Lung (tissue), 12 donors: ENCODE data around the gene CATSPER3. TPM values are rescaled to one million over a fixed set of nuclear protein-coding genes. Genes with fewer than 3 reads are reported as not detected.

ENCODE experiments used
- ATAC-seq: fragments of 200-7000 bp; cut with Tn5 transposase; one replicate; pipeline ENCODE4 v1.9.1; 2020; ENCODE audit warnings: moderate number of reproducible peaks; ENCODE audit not compliant: insufficient read depth, low FRiP score
- DNase-seq, 3 donors: peaks; one replicate each; pipeline ENCODE4 v3.0.0-alpha.2; 2013 to 2017
- H3K27ac ChIP-seq, 2 donors: one replicate each; pipeline ENCODE4 v1.5.1; 2013; ENCODE audit warnings: mild to moderate bottlenecking in 2 of 2, moderate library complexity in 2 of 2, control low read depth in 1 of 2, inconsistent platforms in 1 of 2, low read depth in 1 of 2, low read length in 1 of 2
- H3K27me3 ChIP-seq, 3 donors: one replicate each; pipeline ENCODE4 v1.5.1; 2013; ENCODE audit warnings: low read length in 2 of 3; ENCODE audit not compliant: control insufficient read depth in 3 of 3, insufficient read depth in 3 of 3
- H3K36me3 ChIP-seq, 4 donors: one replicate each; pipeline ENCODE4 v1.5.1; 2013; ENCODE audit warnings: low read length in 4 of 4, mild to moderate bottlenecking in 1 of 4, moderate library complexity in 1 of 4; ENCODE audit not compliant: control insufficient read depth in 4 of 4, insufficient read depth in 4 of 4
- H3K4me1 ChIP-seq, 5 donors: one replicate each; pipeline ENCODE4 v1.5.1; 2013; ENCODE audit warnings: low read length in 5 of 5, mild to moderate bottlenecking in 2 of 5, moderate library complexity in 1 of 5; ENCODE audit not compliant: control insufficient read depth in 5 of 5, insufficient read depth in 5 of 5
- H3K4me3 ChIP-seq: one replicate; pipeline ENCODE4 v1.5.1; 2013; ENCODE audit warnings: mild to moderate bottlenecking, control low read depth, moderate library complexity
- H3K9ac ChIP-seq, 2 donors: one replicate each; pipeline ENCODE4 v1.5.1; 2013; ENCODE audit warnings: low read length in 2 of 2, control low read depth in 1 of 2; ENCODE audit not compliant: insufficient read depth in 1 of 2
- H3K9me3 ChIP-seq, 4 donors: one replicate each; pipeline ENCODE4 v1.5.1; 2013; ENCODE audit warnings: low read length in 3 of 4, mild to moderate bottlenecking in 1 of 4, moderate library complexity in 1 of 4; ENCODE audit not compliant: control insufficient read depth in 4 of 4, insufficient read depth in 3 of 4
- WGBS, 2 donors: extraction: QIAGEN DNeasy Blood & Tissue Kit; methylation state at CpG; one replicate each; pipeline ENCODE4 v1.1.7; 2013; 5-methylcytosine and 5-hydroxymethylcytosine counted together
- polyA plus RNA-seq, 2 donors: library from polyadenylated mRNA; stranded (reverse); fragments of 200-250 nt; gene quantifications; one replicate each; pipeline ENCODE4 v1.2.1, GENCODE V29; 2013
- total RNA-seq, 2 donors: library from RNA; depleted of rRNA in 1 of 2; stranded (reverse); fragments of >200 nt in 1 of 2; gene quantifications; one replicate each; pipeline ENCODE4 v1.2.1, GENCODE V29; 2014 to 2021
- TF ChIP-seq, protein P1 (sequence below): IDR thresholded peaks from 2 replicates; pipeline ENCODE4 v1.5.1; 2012; ENCODE audit warnings: mild to moderate bottlenecking; ENCODE audit errors: control extremely low read depth, extremely low read depth
- donor health status: control.
- donor health status: control.
- donor health status: Bipolar disorder and iron deficiency.
- donor health status: healthy.
- donor health status: DM: yes; HTN: yes; CAD: no.

Gene CATSPER3
- total and polyA plus RNA-seq, 4 donors = 0.38 to 0.61 (median 0.49) TPM

DNA sequence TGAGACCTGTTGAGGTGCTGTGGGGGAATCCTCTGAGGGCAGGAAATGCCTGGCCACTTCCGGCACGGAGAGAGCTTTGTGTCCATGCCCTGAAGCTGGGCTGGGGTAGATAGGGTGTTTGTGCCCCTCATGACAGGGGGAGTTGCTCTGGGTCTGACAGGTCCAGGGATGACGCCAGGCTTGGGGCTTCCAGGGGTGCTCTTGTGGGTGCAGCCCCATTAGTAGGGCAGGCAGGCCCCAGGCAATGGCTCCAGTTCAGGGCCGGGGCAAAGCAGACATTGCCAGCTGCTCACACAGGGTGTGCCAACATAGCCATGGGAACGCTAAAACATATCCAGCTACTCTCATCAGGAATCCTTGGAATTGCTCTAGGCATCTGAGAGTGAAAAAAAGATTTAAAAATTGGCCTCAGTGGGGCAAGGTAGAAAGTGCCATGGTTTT is 45.3 kb downstream of the CATSPER3 start:
- Histone ChIP-seq H3K9ac (no peak overlapping the region), H3K27me3 (no peaks in the 10 kb centered on the region), H3K4me1 (peaks cover 0 to 8% (median 0%) of the 10 kb centered on the region in 5 donors), H3K27ac (no peak overlapping the region), H3K4me3 (no peak overlapping the region), H3K9me3 (no peaks in the 10 kb centered on the region), H3K36me3 (no peaks in the 10 kb centered on the region)
- WGBS, 2 donors = 91 to 93% methylated on average over 5 of the region's 5 CpGs
- DNase-seq (no peak), ATAC-seq (no peak)
- TF ChIP-seq, protein P1, sequence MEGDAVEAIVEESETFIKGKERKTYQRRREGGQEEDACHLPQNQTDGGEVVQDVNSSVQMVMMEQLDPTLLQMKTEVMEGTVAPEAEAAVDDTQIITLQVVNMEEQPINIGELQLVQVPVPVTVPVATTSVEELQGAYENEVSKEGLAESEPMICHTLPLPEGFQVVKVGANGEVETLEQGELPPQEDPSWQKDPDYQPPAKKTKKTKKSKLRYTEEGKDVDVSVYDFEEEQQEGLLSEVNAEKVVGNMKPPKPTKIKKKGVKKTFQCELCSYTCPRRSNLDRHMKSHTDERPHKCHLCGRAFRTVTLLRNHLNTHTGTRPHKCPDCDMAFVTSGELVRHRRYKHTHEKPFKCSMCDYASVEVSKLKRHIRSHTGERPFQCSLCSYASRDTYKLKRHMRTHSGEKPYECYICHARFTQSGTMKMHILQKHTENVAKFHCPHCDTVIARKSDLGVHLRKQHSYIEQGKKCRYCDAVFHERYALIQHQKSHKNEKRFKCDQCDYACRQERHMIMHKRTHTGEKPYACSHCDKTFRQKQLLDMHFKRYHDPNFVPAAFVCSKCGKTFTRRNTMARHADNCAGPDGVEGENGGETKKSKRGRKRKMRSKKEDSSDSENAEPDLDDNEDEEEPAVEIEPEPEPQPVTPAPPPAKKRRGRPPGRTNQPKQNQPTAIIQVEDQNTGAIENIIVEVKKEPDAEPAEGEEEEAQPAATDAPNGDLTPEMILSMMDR = no peak

DNA sequence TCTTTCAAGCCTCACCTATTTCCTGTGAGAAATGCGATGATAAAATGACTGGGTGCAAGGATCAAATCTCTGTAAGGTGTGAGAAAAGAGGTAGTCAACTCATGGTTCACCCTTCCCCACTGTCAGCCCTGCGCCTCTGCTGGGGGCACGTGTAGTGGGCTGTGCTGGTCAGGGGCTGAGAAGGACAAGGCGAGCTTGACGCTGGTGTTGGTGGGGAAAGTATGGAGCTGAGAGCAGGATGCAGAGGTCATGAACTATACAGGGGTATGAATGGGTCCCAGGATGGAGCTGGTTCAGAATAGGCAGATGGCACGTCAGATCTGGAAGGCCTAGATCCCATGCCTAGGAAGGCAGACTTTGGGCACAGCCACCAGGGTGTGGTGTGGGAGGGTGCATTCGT is 45.7 kb downstream of the CATSPER3 start:
- Histone ChIP-seq H3K4me3 (no peak overlapping the region), H3K36me3 (no peaks in the 10 kb centered on the region), H3K27ac (no peak overlapping the region), H3K9ac (no peak overlapping the region), H3K9me3 (no peaks in the 10 kb centered on the region), H3K4me1 (peaks cover 0 to 8% (median 0%) of the 10 kb centered on the region in 5 donors), H3K27me3 (no peaks in the 10 kb centered on the region)
- no peak for ATAC-seq
- no peak for DNase-seq
- 93 to 95% methylated on average over 7 of the region's 7 CpGs for WGBS, 2 donors
- TF ChIP-seq, protein P1 = no peak

DNA sequence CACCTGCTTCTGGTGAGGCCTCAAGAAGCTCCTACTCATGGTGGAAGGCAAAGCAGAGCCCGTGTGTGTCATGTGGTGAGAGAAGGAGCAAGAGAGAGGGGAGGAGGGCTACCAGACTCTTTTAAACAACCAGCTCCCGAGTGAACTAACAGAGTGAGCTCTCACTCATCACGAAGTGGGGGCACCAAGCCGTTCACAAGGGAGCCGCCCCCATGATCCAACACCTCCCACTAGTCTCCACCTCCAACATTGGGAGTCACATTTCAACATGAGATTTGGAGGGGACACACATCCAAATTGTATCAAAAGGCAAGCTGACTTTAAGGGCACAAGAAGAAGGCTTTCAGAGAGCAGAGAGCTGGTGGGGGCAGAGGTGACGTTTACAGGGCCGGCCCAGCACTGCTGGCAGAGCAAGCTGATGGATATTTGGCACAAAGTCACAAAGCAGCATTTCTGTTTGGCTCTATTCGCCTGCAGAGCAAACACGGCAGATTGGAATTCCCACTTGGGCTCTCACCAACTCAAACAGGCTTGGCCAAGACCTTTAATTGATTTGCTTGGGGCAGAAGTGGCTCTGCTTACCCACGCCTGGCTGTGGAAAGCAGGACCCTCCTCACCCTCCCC is 46.4 kb downstream of the CATSPER3 start:
- no peaks in the 10 kb centered on the region for H3K9me3 ChIP-seq
- no peak overlapping the region for H3K27ac ChIP-seq
- WGBS, 2 donors = 62 to 82% methylated on average over 10 of the region's 10 CpGs
- peak; percentile 61 to 71 (median 64) for DNase-seq
- H3K27me3 ChIP-seq = no peaks in the 10 kb centered on the region
- no peak for ATAC-seq
- no peak overlapping the region for H3K9ac ChIP-seq
- peaks cover 0 to 8% (median 0%) of the 10 kb centered on the region in 5 donors for H3K4me1 ChIP-seq
- no peaks in the 10 kb centered on the region for H3K36me3 ChIP-seq
- no peak overlapping the region for H3K4me3 ChIP-seq
- TF ChIP-seq, protein P1 = no peak

DNA sequence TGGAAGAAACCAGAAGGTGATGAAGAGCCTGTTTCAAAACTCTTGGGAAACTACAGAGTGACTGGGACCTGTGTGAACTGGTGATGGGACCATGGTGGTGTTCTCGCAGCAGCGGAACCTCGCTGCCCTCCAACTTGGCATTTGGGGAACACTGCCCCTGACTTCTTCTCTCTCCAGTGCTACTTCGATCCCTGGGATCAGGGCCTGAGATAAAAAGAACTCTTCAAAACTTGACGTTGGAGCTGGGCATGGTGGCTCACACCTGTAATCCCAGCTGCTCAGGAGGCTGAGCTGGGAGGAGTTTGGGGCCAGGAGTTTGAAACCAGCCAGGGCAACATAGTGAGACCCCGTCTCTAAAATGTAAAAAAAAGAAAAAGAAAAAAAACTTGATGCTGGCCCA is 48.2 kb downstream of the CATSPER3 start:
- no peak for ATAC-seq
- Histone ChIP-seq H3K9ac (no peak overlapping the region), H3K4me1 (peaks cover 0 to 8% (median 0%) of the 10 kb centered on the region in 5 donors), H3K4me3 (no peak overlapping the region), H3K27me3 (no peaks in the 10 kb centered on the region), H3K9me3 (no peaks in the 10 kb centered on the region), H3K36me3 (no peaks in the 10 kb centered on the region), H3K27ac (no peak overlapping the region)
- DNase-seq = no peak
- 92 to 94% methylated on average over 6 of the region's 6 CpGs for WGBS, 2 donors
- TF ChIP-seq, protein P1 = no peak
